GM18951 (cell line): ENCODE results near the gene INPP5A.

Experiments
- POLR2A ChIP-seq: IDR thresholded peaks from 4 replicates; pipeline ENCODE4 v1.6.1; 2011; ENCODE audit warnings: mild to moderate bottlenecking; ENCODE audit not compliant: insufficient read length, insufficient read depth; ENCODE audit errors: extremely low read depth
- in situ Hi-C: fragments of 300-500 bp; cut with MboI; formaldehyde crosslinking; loops from one replicate; pipeline ENCODE4 v1.12.0; 2022; ENCODE audit warnings: low sequenced_read_pairs, mixed read lengths, inconsistent platforms; ENCODE audit not compliant: unreplicated experiment

INPP5A gene

GRCh38 chr10:132610071-132610701 lies 72.6 kb downstream of the INPP5A start:
- in situ Hi-C loops: no loop called here
- no peak for TF ChIP-seq POLR2A

DNA sequence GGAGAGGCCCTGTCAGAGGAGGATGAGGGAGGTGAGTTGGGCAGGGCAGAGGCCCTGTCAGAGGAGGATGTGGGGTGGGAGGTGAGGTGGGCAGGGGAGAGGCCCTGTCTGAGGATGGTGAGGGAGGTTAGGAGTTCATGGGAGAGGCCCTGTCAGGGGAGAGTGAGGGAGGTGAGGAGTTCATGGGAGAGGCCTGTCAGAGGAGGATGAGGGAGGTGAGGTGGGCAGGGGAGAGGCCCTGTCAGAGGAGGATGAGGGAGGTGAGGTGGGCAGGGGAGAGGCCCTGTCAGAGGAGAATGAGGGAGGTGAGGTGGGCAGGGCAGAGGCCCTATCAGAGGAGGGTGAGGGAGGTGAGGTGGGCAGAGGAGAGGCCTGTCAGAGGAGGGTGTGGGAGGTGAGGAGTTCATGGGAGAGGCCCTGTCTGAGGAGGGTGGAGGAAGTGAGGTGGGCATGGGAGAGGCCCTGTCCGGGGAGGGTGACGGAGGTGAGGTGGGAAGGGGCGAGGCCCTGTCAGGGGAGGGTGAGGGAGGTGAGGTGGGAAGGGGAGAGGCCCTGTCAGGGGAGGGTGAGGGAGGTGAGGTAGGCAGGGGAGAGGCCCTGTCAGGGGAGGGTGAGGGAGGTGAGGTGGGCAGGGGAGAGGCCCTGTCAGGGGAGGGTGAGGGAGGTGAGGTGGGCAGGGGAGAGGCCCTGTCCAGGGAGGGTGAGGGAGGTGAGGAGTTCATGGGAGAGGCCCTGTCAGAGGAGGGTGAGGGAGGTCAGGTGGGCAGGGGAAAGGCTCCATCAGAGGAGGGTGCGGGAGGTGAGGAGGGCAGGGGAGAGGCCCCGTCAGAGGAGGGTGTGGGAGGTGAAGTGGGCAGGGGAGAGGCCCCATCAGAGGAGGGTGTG lies 73.7 kb downstream of the INPP5A start:
- no peak for TF ChIP-seq POLR2A
- in situ Hi-C loops: no loop called here

DNA sequence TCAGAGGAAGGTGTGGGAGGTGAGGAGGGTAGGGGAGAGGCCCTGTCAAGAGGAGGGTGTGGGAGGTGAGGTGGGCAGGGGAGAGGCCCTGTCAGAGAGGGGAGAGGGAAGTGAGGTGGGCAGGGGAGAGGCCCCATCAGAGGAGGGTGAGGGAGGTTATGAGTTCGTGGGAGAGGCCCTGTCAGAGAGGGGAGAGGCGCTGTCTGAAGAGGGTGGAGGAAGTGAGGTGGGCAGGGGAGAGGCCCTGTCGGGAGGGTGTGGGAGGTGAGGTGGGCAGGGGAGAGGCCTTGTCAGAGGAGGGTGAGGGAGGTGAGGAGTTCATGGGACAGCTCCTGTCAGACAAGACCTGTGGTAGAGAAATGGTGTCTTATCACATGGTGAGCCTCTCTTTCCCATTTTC lies 74.4 kb downstream of the INPP5A start:
- TF ChIP-seq POLR2A: no peak
- in situ Hi-C loops: no loop called here

DNA sequence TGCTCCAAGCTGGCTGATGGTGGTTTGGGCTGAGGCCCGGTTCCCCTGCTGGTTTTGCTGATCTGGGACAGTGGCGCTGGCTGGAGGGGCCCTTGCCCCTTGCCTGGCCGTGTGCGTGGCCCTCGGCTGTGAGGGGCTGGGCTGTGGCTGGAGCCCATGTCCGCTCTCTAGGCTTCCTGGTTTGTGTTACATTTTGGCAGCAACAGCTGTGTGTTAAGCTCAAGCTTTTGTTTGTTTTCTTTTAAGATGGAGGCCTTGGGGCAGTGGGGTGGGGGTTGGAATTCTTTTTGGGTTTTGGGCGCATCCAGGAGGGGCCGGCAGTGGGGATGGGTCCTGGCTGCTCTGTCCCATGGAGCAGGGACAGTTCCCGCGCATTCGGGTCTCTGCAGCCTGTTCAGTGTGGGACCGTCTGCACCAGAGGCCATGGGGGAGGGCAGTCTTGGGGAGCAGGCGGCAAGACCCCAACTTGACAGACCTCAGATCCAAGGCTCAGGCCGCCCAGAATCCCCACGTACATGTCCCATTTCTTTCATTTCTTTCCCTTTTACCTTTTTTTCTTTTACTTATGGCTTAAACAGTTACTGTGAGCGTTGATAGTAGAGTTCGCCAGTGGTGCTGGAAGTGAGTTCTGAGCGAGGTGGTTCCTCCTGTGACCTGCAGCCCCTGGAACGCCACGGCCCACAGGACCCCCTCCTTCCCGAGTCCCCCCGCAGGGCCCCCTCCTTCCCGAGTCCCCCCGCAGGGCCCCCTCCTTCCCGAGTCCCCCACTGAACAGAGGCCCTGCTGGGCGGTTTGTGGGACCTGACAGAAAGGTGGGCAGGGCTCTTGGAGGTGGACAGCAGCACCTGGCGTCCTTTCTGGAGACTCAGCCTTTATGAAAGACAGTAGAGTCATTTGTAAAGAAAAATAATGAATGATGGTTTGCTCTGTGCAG lies 75.3 kb downstream of the INPP5A start:
- in situ Hi-C loops: no loop called here
- TF ChIP-seq POLR2A: no peak

GRCh38 chr10:132613566-132614348 lies 76.2 kb downstream of the INPP5A start:
- no peak for TF ChIP-seq POLR2A
- in situ Hi-C loops: no loop called here

GRCh38 chr10:132614431-132615340 lies 77.1 kb downstream of the INPP5A start:
- in situ Hi-C loops: no loop called here
- TF ChIP-seq POLR2A: no peak

- in situ Hi-C loops: no loop called here
- no peak for TF ChIP-seq POLR2A
Observed at GRCh38 chr10:132615341-132616169, 78.0 kb downstream of the INPP5A start.

GRCh38 chr10:132616170-132616995 lies 78.8 kb downstream of the INPP5A start:
- in situ Hi-C loops: no loop called here
- TF ChIP-seq POLR2A: no peak

- no peak for TF ChIP-seq POLR2A
- in situ Hi-C loops: no loop called here
Observed at GRCh38 chr10:132616996-132617736, 79.6 kb downstream of the INPP5A start.

- in situ Hi-C loops: no loop called here
- TF ChIP-seq POLR2A: no peak
Observed at GRCh38 chr10:132617737-132618052, 80.1 kb downstream of the INPP5A start.
